ENCODE data around the gene CAMK2D.

Gene CAMK2D

GRCh38 chr4:113404167-113404571 is 357.4 kb downstream of the CAMK2D start:
- no peak for DNase-seq (ENCODE audit: low read depth in 1 of 2, low spot score in 1 of 2)

All from activated T-helper 1 cell treated with anti-CD3 and anti-CD28 coated beads, Interleukin-2, amount 50 U/mL, for 16 hours (primary cell).